ENCODE results near the gene KIF2C. TPM values are rescaled to one million over a fixed set of nuclear protein-coding genes. Genes with fewer than 3 reads are reported as not detected.

KIF2C gene
- total RNA-seq, 2 experiments from 2014 or later: 92.6 to 95.0 TPM

DNA sequence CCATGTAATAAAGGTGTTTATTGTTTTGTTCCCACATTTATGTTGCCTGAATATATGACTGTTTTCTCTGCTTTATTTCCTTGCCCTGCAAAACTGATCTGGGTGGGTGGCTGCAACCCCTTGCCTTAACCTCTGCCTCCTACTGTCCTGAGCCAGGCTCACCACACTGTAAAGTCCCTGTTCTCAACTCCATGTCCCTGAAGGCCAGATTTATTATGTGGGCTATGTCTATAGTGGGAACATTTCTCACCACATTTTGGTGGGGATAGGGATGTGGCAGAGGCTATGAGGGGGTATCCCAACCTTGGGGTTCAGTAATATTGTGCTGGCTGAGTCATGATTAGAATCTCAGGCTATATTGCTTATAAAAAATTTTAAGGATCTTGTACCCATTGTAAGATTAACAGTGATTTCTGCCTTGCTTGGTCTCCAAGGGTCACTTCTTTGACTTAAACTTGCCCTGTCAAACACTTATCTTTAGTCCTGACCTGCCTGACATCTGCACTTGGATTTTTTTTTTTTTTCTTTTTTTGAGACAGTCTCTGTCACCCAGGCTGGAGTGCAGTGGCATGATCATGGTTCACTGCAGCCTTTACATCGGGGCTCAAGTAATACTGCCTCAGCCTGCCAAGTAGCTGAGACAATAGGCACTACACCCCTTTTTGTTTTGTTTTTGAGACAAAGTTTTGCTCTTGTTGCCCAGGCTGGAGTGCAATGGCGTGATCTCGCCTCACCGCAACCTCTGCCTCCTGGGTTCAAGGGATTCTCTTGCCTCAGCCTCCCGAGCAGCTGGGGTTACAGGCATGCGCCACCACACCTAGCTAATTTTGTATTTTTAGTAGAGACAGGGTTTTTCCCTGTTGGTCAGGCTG, 39.3 kb downstream of the KIF2C start:
- ATAC-seq: no peak
- Mint-ChIP-seq H3K4me3 (peak overlapping the region; percentile 91), H3K36me3 (ENCODE audit: low read depth) (peaks cover 73% of the 10 kb centered on the region), H3K27me3 (no peaks in the 10 kb centered on the region), H3K9me3 (no peaks in the 10 kb centered on the region), H3K4me1 (ENCODE audit: low read depth) (peaks cover 51% of the 10 kb centered on the region), H3K27ac (peak overlapping the region; percentile 96)
- DNase-seq: no peak
- CTCF ChIA-PET: interaction anchor here (1.7 kb wide), 1 partner anchor 48 kb away, joined by 4 read pairs; the partner anchor contains the start of gene RNU5D-1
- TF ChIP-seq, protein P1, sequence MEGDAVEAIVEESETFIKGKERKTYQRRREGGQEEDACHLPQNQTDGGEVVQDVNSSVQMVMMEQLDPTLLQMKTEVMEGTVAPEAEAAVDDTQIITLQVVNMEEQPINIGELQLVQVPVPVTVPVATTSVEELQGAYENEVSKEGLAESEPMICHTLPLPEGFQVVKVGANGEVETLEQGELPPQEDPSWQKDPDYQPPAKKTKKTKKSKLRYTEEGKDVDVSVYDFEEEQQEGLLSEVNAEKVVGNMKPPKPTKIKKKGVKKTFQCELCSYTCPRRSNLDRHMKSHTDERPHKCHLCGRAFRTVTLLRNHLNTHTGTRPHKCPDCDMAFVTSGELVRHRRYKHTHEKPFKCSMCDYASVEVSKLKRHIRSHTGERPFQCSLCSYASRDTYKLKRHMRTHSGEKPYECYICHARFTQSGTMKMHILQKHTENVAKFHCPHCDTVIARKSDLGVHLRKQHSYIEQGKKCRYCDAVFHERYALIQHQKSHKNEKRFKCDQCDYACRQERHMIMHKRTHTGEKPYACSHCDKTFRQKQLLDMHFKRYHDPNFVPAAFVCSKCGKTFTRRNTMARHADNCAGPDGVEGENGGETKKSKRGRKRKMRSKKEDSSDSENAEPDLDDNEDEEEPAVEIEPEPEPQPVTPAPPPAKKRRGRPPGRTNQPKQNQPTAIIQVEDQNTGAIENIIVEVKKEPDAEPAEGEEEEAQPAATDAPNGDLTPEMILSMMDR (IDR thresholded peaks at IDR 0.05): no peak
- POLR2A ChIA-PET: interaction anchor here (1.0 to 10.7 kb wide), 11 partner anchors 10 to 57 kb away, joined by 3 to 181 read pairs (median 79); partner anchors contain the start of genes BEST4, BTBD19, DYNLT4 and PLK3
- intact Hi-C loops (cut with micrococcal nuclease): loop anchor here (5.0 kb wide), 1 partner anchor 47 kb away; the partner anchor contains the start of gene RNU5D-1

DNA sequence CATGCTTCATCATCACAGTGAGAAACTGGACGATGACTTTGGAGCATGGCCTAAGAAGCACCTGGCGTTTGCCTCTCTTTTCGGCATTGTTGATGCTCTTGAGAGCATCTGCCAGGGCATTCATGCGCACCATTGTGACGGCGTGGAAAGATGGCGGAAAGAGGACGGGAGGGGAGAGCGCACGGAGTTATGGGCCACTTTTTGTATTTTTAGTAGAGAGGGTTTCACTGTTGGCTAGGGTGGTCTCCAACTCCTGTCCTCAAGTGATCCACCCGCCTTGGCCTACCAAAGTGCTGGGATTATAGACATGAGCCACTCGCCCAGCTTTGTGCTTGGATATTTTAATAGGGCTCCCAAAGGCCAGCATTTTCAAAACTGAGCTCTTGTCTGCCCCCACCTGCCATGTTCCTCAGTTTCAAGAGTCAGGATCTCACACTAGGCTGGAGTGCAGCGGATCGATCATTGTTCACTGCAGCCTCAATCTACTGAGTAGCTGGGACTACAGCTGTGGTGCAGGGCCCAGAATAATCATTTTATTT, 41.0 kb downstream of the KIF2C start:
- no peaks in the 10 kb centered on the region for H3K27me3 Mint-ChIP-seq
- no peaks in the 10 kb centered on the region for H3K9me3 Mint-ChIP-seq
- ChIA-PET CTCF (interaction anchor here (0.7 kb wide), 1 partner anchor 19 kb away, joined by 3 read pairs; the partner anchor contains the start of gene PLK3), POLR2A (interaction anchor here (0.6 to 10.7 kb wide), 7 partner anchors 8 to 59 kb away, joined by 3 to 181 read pairs (median 99); partner anchors contain the start of genes BEST4, BTBD19, DYNLT4 and PLK3)
- TF ChIP-seq, protein P1 (IDR thresholded peaks at IDR 0.05): no peak
- intact Hi-C loops (cut with micrococcal nuclease): loop anchor here (5.0 kb wide), 1 partner anchor 37 kb away; no protein-coding TSS in a partner anchor
- H3K4me3 Mint-ChIP-seq: no peak overlapping the region
- ATAC-seq: no peak
- H3K36me3 Mint-ChIP-seq (ENCODE audit: low read depth): peaks cover 67% of the 10 kb centered on the region
- no peak for DNase-seq
- no peak overlapping the region for H3K27ac Mint-ChIP-seq
- H3K4me1 Mint-ChIP-seq (ENCODE audit: low read depth): peaks cover 57% of the 10 kb centered on the region

DNA sequence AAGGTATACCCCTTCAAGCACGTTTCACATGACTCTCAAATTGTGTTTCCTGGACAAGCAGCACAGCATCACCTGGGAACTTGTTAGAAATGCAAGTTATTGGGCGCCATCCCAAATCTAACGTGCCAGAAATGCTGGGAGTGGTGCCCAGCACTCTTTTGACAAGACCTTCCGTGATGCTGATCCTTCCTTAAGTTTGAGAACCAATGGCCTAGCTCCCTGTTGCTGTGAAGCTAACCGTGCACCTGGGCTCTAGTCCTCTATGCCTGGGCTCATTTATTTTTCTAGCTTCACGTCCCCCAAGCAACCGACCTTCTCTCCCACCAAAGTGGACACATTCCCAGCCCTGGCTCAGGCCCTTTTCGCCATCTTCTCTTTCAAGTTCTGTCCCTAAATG, 44.1 kb downstream of the KIF2C start:
- TF ChIP-seq, protein P1 (IDR thresholded peaks at IDR 0.05): no peak
- H3K27me3 Mint-ChIP-seq: no peaks in the 10 kb centered on the region
- ATAC-seq (no peak), DNase-seq (no peak)
- H3K4me3 Mint-ChIP-seq: peak overlapping the region; percentile 70
- H3K9me3 Mint-ChIP-seq: no peaks in the 10 kb centered on the region
- intact Hi-C loops (cut with micrococcal nuclease): loop anchor here (5.0 kb wide), 1 partner anchor 34 kb away; no protein-coding TSS in a partner anchor
- POLR2A ChIA-PET: interaction anchor here (0.6 to 11.9 kb wide), 11 partner anchors 5 to 108 kb away, joined by 3 to 181 read pairs (median 37); partner anchors contain the start of genes BEST4, BTBD19, DYNLT4 and PLK3
- H3K27ac Mint-ChIP-seq: peak overlapping the region; percentile 78
- H3K4me1 Mint-ChIP-seq (ENCODE audit: low read depth): peaks cover 49% of the 10 kb centered on the region
- H3K36me3 Mint-ChIP-seq (ENCODE audit: low read depth): peaks cover 36% of the 10 kb centered on the region
- CTCF ChIA-PET: interaction anchor here (0.7 to 4.0 kb wide), 8 partner anchors 8 to 123 kb away, joined by 3 to 29 read pairs (median 6); partner anchors contain the start of genes BTBD19, PLK3 and RPS8

DNA sequence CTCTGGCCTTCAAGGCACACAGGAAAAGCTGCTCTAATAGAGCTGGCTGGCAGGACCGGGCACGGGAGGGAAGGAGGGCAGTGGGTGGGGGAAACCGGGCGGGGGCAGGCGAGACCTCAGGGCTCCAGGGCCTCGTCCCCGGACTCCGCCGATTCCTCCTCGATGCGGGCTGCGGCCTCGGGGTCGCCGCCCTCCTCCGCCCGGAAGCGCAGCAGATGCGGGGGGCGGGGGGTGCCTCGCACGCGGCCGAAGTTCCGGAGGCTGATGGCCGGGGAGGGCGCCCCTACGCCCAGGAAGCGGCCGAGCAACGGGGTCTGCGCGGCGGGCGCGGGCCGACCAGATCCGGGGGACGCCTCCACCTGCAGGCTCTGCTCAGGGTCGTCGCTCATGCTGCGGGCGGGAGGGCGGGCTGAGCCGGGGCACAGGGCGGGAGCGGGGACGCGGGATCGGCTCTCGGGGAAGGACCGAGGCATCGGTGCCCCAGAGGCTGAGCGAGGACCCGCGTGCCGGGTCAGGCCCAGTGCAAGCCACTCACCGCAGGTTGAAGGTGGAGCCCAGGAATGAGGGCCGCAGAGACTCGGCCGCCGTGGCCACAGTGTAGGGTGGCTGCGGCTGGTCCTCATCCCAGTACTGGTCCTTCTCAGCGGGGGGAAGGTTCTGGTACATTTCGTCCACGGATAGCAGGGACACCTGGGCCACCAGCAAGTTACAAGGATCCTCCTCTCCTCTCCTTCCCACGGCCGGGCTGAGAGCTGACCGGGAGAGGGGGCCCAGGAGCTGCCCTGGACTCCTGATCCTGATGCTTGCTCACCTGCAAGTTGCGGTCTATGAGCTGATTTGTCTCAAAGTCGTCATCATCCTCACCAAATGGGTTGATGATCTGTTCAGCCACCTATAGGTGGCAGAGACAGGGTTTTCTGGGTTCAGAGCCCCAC, 44.7 kb downstream of the KIF2C start:
- Mint-ChIP-seq H3K4me1 (ENCODE audit: low read depth) (peaks cover 44% of the 10 kb centered on the region), H3K36me3 (ENCODE audit: low read depth) (peaks cover 30% of the 10 kb centered on the region), H3K27me3 (no peaks in the 10 kb centered on the region), H3K9me3 (no peaks in the 10 kb centered on the region), H3K4me3 (peak overlapping the region; percentile 70), H3K27ac (peak overlapping the region; percentile 82)
- TF ChIP-seq, protein P1 (IDR thresholded peaks at IDR 0.05): no peak
- POLR2A ChIA-PET: interaction anchor here (0.6 to 11.9 kb wide), 13 partner anchors 6 to 201 kb away, joined by 3 to 181 read pairs (median 9); partner anchors contain the start of genes BTBD19, DYNLT4, PLK3 and RNU5D-1
- DNase-seq (peak; percentile 49), ATAC-seq (peak; percentile 28)
- intact Hi-C loops (cut with micrococcal nuclease): loop anchor here (5.0 kb wide), 1 partner anchor 33 kb away; no protein-coding TSS in a partner anchor
- CTCF ChIA-PET: interaction anchor here (0.7 to 4.0 kb wide), 16 partner anchors 9 to 234 kb away, joined by 3 to 29 read pairs (median 4); partner anchors contain the start of genes BTBD19, PLK3, RPS8 and UROD

Measured in activated CD8-positive, alpha-beta T cell treated with anti-CD3 and anti-CD28 coated beads for 36 hours (primary cell).